ENCODE data around the gene AFF4.

The AFF4 gene

DNA sequence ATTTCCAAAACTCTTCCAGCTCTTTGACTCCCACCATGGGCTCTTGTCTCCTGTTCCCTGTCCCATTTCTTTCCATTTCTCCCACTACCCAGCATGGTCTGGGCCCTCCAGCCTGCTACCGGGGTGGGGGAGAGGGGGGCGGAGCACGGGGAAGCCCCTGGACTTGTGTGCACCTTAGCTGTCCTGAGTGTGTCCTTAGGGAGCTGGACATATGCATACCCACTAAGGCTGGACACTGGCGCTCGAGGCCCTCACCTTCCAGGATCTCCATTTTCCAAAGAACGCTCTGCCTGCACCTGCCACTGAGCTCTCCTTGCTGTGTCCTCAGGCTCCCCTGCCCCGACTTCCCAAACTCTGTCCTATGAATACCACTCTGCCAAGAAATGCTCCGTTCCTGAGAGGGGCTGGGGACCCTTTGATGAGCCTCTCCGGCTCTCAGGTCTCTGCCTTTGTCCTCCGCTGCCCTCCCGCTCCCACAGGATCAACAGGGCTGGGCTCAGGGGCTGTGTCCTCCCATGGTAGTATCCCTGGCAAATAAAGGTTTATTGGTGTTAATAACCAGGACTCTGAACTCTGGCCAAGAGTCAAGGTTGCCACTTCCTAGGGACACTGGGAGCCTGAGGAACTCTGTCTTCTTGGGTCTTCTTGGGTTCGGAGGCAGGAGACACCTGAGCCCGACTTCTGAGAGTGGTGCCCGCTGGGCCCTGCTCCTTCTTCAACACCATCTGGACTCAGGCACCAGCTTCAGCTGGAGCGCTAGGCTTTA is 132.2 kb downstream of the AFF4 start:
- peak in 1 of 10 donors; percentile 59 for DNase-seq
- intact Hi-C loops (cut with DNase I) = loop anchor here (5.0 to 10.0 kb wide), 3 partner anchors 36 to 134 kb away; partner anchors contain the start of genes AFF4, GDF9 and UQCRQ

- intact Hi-C loops (cut with DNase I) = loop anchor here (5.0 to 10.0 kb wide), 3 partner anchors 37 to 134 kb away; partner anchors contain the start of genes AFF4, GDF9 and UQCRQ
- peak in 4 of 10 donors; percentile 70 to 87 (median 78) for DNase-seq
These were observed 132.9 kb downstream of the AFF4 start, which contains the start of gene SHROOM1 for GRCh38 chr5:132830436-132831094. Gene SHROOM1, minus strand, starts transcription at chr5:132830647. Its CDS starts 4,507 bp downstream, at chr5:132826140.

- intact Hi-C loops (cut with DNase I) = loop anchor here (5.0 to 10.0 kb wide), 3 partner anchors 37 to 135 kb away; partner anchors contain the start of genes AFF4, GDF9 and UQCRQ
- DNase-seq = peak; percentile 62 to 97 (median 72)
These were observed 133.5 kb downstream of the AFF4 start for GRCh38 chr5:132829742-132830435.

GRCh38 chr5:132828846-132829494 is 134.5 kb downstream of the AFF4 start:
- intact Hi-C loops (cut with DNase I) = no loop called here
- peak in 1 of 10 donors; percentile 44 for DNase-seq

GRCh38 chr5:132827943-132828673 is 135.3 kb downstream of the AFF4 start:
- intact Hi-C loops (cut with DNase I) = no loop called here
- DNase-seq = no peak

GRCh38 chr5:132826424-132827082 is 136.9 kb downstream of the AFF4 start:
- DNase-seq = no peak
- intact Hi-C loops (cut with DNase I) = no loop called here

- peak in 2 of 10 donors; percentile 71 to 84 for DNase-seq
- intact Hi-C loops (cut with DNase I) = no loop called here
These were observed 137.5 kb downstream of the AFF4 start for GRCh38 chr5:132825834-132826391.

Measured in posterior cingulate gyrus (tissue), 11 donors.